Measurements from ENCODE around the gene HDDC3. TPM values are rescaled to one million over a fixed set of nuclear protein-coding genes. Genes with fewer than 3 reads are reported as not detected.

The HDDC3 gene
- total and polyA plus RNA-seq, 10 donors = 12.8 to 34.5 (median 21.7) TPM

DNA sequence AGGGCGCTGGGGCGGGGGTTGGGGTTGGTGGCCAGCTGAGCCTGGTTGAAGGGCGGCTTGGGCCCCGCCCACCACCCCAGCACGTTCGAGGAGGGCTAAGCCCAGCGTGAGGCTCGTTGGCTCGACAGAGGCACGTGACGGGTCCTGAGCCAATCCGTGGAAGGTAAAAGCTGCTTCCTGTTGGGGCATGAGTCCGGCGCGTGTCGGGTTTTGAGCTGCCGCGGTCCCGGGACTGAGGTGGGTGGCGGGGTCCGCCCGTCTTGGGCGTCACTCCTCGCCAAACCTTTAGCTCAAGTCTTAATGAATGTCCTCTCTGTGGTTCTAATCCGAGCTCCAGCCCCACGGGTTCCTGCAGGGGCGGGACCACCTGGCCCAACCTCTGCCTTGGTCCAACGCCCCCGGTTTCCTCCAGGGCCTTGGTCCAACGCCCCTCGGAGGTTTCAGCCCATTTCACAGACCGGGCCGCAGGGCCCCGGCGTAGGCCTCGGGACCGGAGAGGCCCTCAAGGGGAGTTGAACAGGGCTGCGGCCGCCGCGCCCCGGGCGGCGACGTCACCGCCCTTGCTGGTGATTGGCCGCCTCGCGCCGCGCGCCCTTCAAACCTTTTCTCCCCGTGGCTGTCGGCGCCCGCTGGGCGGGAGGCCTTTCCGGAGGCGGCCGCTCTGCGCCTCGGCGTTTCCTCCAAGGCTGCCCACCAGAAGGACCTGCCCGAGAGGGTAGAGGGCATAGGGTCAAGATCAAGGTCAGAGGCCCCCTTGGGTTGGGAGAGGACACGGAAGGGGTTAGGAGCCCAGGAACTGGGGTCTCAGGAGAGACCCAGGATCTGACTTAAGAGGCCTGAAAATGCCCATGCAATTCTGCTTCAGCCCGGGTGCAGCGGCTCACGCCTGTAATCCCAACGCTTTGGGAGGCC lies 22.6 kb upstream of the HDDC3 start, which contains the start of gene RCCD1:
TSS of gene RCCD1 (plus strand) at position 173 of the 912 bp plus-strand sequence. CDS start 1,851 bp downstream, outside the sequence.
- intact Hi-C loops (cut with DNase I; ENCODE audit: low total_unique reads) = no loop called here
- Histone ChIP-seq H3K27ac (peak within 1 kb of the TSS; percentile 88 to 96 (median 93)), H3K9me3 (no peaks in the 10 kb centered on the region), H3K36me3 (peaks cover 0 to 65% (median 42%) of the 10 kb centered on the region in 6 donors), H3K4me3 (peak within 1 kb of the TSS; percentile 78 to 97 (median 85)), H3K27me3 (replicated peaks in 1 of 7) (no peaks in the 10 kb centered on the region), H3K4me1 (peaks cover 14 to 39% (median 30%) of the 10 kb centered on the region in 6 donors)
- peak; percentile 93 to 96 (median 94) for TF ChIP-seq POLR2AphosphoS5 (IDR thresholded peaks at IDR 0.05)
- TF ChIP-seq, protein P1, sequence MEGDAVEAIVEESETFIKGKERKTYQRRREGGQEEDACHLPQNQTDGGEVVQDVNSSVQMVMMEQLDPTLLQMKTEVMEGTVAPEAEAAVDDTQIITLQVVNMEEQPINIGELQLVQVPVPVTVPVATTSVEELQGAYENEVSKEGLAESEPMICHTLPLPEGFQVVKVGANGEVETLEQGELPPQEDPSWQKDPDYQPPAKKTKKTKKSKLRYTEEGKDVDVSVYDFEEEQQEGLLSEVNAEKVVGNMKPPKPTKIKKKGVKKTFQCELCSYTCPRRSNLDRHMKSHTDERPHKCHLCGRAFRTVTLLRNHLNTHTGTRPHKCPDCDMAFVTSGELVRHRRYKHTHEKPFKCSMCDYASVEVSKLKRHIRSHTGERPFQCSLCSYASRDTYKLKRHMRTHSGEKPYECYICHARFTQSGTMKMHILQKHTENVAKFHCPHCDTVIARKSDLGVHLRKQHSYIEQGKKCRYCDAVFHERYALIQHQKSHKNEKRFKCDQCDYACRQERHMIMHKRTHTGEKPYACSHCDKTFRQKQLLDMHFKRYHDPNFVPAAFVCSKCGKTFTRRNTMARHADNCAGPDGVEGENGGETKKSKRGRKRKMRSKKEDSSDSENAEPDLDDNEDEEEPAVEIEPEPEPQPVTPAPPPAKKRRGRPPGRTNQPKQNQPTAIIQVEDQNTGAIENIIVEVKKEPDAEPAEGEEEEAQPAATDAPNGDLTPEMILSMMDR (IDR thresholded peaks at IDR 0.05 in 8 of 11, conservative IDR thresholded peaks at IDR 0.05 in 3 of 11) = peak in 1 of 11 experiments; percentile 25
- TF ChIP-seq POLR2A (IDR thresholded peaks at IDR 0.05) = no peak
- DNase-seq = peak; percentile 100
- 2 to 4% (median 2%) methylated on average over 44 to 69 of the region's 69 CpGs for WGBS, 5 donors

DNA sequence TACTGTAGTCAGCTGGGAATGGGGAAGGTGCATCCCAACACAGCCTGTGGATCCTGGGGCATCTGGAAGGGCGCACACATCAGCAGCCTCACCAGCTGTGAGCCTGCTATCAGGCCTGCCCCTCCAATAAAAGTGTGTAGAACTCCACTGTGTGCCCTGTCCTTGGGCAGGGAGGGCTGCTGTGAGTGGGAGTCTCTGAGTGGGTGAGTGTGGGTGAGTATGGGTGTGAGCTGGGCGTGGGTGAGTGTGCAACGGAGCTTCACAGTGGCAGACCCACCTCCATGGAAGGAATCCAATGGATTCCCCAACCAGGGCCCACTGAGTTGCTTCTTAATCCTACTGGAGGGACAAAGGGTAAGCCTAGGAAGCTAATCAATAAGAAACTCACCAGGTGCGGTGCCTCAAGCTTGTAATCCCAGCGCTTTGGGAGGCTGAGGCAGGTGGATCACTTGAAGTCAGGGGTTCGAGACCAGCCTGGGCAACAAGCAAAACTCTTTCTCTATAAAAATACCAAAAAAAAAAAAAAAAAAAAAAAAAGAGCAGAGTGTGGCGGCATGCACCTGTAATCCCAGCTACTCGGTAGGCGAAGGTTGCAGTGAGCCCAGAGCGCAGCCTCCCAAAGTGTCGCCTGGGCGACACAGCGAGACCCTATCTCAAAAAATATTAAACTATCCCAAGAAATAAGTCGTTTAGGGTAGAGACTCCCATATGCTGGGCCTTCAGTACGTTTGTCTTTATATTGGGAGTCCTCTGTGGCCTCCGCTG lies 21.8 kb upstream of the HDDC3 start:
- peak overlapping the region; percentile 78 to 97 (median 85) for H3K4me3 ChIP-seq
- H3K9me3 ChIP-seq = no peaks in the 10 kb centered on the region
- DNase-seq = no peak
- TF ChIP-seq POLR2AphosphoS5 (IDR thresholded peaks at IDR 0.05) (no peak), POLR2A (IDR thresholded peaks at IDR 0.05) (no peak)
- TF ChIP-seq, protein P1 (IDR thresholded peaks at IDR 0.05 in 8 of 11, conservative IDR thresholded peaks at IDR 0.05 in 3 of 11) = no peak
- WGBS, 5 donors = 75 to 80% (median 79%) methylated on average over 15 to 16 of the region's 16 CpGs
- peaks cover 14 to 47% (median 30%) of the 10 kb centered on the region in 6 donors for H3K4me1 ChIP-seq
- H3K27ac ChIP-seq = peak overlapping the region; percentile 88 to 96 (median 93)
- intact Hi-C loops (cut with DNase I; ENCODE audit: low total_unique reads) = no loop called here
- H3K27me3 ChIP-seq (replicated peaks in 1 of 7) = no peaks in the 10 kb centered on the region
- peaks cover 0 to 66% (median 48%) of the 10 kb centered on the region in 6 donors for H3K36me3 ChIP-seq

DNA sequence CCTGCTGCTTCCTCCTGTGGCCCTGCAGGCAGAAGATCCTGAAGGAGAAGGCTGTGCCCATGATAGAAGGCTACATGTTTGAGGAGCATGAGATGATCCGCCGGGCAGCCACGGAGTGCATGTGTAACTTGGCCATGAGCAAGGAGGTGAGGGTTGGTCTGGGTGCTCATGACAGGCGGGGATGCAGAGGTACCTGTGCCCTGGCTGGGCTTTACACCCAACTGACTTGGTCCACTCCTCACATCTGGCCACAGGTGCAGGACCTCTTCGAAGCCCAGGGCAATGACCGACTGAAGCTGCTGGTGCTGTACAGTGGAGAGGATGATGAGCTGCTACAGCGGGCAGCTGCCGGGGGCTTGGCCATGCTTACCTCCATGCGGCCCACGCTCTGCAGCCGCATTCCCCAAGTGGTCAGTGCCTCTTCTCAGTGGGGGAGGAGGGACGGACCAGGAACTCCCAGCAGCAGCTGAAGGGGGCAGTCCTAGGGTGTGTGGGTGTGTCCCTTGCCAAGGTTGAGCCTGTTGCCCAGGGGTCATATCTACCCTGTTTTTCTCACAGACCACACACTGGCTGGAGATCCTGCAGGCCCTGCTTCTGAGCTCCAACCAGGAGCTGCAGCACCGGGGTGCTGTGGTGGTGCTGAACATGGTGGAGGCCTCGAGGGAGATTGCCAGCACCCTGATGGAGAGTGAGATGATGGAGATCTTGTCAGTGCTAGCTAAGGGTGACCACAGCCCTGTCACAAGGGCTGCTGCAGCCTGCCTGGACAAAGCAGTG lies 20.7 kb upstream of the HDDC3 start:
- TF ChIP-seq POLR2AphosphoS5 (IDR thresholded peaks at IDR 0.05) (peak in 1 of 3 donors; percentile 42), POLR2A (IDR thresholded peaks at IDR 0.05) (no peak)
- DNase-seq = no peak

DNA sequence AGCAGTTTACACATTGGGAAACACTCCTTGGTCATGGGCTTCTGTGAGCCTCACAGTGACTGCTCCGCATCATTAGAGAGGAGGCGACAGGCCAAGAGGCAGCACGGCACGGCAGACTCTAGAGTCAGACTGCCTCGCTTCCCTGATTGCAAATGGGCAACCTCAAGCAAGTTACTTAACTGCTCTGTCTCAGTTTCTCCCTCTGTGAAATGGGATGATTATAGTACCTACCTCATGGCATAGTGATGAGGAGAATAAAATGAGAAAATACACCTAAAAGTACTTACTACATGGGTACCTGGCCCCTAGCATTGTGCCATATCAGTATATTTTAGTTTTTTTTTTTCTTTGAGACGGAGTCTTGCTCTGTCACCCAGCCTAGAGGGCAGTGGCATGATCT lies 18.3 kb upstream of the HDDC3 start:
- WGBS, 5 donors = 94 to 98% (median 97%) methylated on average over 6 of the region's 6 CpGs
- H3K27me3 ChIP-seq (replicated peaks in 1 of 7) = no peaks in the 10 kb centered on the region
- intact Hi-C loops (cut with DNase I; ENCODE audit: low total_unique reads) = no loop called here
- no peaks in the 10 kb centered on the region for H3K9me3 ChIP-seq
- no peak overlapping the region for H3K4me3 ChIP-seq
- H3K4me1 ChIP-seq = peaks cover 6 to 28% (median 12%) of the 10 kb centered on the region in 6 donors
- TF ChIP-seq, protein P1 (IDR thresholded peaks at IDR 0.05 in 8 of 11, conservative IDR thresholded peaks at IDR 0.05 in 3 of 11) = no peak
- TF ChIP-seq POLR2A (IDR thresholded peaks at IDR 0.05) (no peak), POLR2AphosphoS5 (IDR thresholded peaks at IDR 0.05) (no peak)
- no peak overlapping the region for H3K27ac ChIP-seq
- no peak for DNase-seq
- peaks cover 0 to 84% (median 78%) of the 10 kb centered on the region in 6 donors for H3K36me3 ChIP-seq

More for the DNA sequence above, 20.7 kb upstream of the HDDC3 start:
- 92 to 97% (median 94%) methylated on average over 13 to 14 of the region's 14 CpGs for WGBS, 5 donors
- Histone ChIP-seq H3K4me3 (no peak overlapping the region), H3K4me1 (peaks cover 14 to 49% (median 30%) of the 10 kb centered on the region in 6 donors), H3K9me3 (no peaks in the 10 kb centered on the region), H3K36me3 (peaks cover 0 to 68% (median 57%) of the 10 kb centered on the region in 6 donors), H3K27ac (no peak overlapping the region), H3K27me3 (replicated peaks in 1 of 7) (no peaks in the 10 kb centered on the region)
- intact Hi-C loops (cut with DNase I; ENCODE audit: low total_unique reads) = no loop called here
